CD4-positive, alpha-beta T cell treated with Interleukin-6 for 4 hours (primary cell): ENCODE results near the gene PTPRT.
"Not testable (repeated sequence)": the region's sequence is repeated elsewhere in the genome, so short reads cannot be mapped to it uniquely, and the experiment has no call there.

Source experiments
- DNase-seq: peaks from one replicate; pipeline ENCODE4 v3.0.0-alpha.2; 2020; ENCODE audit warnings: mixed read lengths

The PTPRT gene

GRCh38 chr20:42901689-42902440 is 287.8 kb downstream of the PTPRT start:
- no peak for DNase-seq

- not testable (repeated sequence) for DNase-seq
Measured at GRCh38 chr20:42900764-42901163, 288.9 kb downstream of the PTPRT start.

DNA sequence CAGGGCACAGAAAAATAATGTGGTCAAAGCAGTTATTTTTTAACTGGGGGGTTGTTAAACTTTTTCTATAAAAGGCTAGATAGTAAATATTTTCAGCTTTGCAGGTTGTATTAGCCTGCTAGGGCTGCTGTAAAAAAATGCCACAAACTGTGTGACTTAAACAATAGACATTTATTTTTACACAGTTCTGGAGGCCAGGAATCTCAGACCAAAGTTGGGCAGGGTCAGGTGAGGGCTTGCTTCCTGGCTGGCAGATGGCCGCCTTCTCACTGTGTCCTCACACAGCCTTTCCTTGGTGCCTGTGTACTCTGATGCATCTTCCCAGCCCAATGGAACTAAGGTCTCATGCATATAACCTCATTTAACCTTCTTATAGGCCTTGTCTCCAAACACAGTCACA is 294.7 kb downstream of the PTPRT start:
- no peak for DNase-seq

DNA sequence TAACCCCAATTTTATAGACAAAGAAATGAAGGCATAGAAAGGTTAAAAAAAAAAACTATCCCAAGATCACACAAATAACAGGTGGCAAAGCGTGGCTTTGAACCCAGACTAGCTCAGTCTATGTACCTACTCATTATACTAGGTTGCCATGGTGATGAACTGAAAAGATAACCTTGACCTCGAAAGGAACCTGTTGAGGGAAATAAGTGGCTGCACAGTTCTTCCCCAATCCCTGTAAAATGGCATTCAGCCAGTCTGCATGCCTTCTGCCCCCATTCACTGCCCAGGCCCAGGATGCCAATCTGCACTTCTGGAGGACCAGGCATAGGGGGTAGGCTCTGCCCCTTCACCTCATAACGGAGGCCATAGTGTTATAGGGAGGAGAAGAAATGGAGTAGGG is 295.2 kb downstream of the PTPRT start:
- DNase-seq = no peak

- no peak for DNase-seq
Measured at GRCh38 chr20:42889517-42889916, 300.2 kb downstream of the PTPRT start.

- DNase-seq = no peak
Measured at GRCh38 chr20:42887281-42887680, 302.4 kb downstream of the PTPRT start.

GRCh38 chr20:42886801-42887200 is 302.9 kb downstream of the PTPRT start:
- no peak for DNase-seq

GRCh38 chr20:42886046-42886445 is 303.7 kb downstream of the PTPRT start:
- no peak for DNase-seq

GRCh38 chr20:42875581-42875980 is 314.1 kb downstream of the PTPRT start:
- no peak for DNase-seq

GRCh38 chr20:42873259-42873658 is 316.4 kb downstream of the PTPRT start:
- DNase-seq = no peak

DNA sequence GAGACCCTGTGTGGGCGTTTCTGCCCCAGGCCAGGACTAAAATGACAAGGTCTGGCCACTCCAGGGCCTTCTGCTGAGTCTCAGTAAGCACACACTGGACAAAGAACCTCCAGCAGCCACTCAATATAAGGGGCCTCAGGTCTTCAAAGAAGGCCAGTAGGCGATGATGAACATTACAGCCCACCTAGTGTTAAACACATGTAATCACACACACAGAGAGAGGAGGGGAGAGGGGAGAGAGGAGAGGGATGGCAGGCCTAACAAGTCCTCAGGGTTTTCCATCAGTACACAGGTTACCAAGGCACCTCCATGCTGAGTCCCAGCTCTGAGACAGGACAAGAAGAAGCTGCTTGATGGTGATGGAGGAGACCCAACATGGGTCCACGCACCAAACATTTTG is 325.6 kb downstream of the PTPRT start:
- DNase-seq = no peak

GRCh38 chr20:42862446-42862845 is 327.3 kb downstream of the PTPRT start:
- no peak for DNase-seq

DNA sequence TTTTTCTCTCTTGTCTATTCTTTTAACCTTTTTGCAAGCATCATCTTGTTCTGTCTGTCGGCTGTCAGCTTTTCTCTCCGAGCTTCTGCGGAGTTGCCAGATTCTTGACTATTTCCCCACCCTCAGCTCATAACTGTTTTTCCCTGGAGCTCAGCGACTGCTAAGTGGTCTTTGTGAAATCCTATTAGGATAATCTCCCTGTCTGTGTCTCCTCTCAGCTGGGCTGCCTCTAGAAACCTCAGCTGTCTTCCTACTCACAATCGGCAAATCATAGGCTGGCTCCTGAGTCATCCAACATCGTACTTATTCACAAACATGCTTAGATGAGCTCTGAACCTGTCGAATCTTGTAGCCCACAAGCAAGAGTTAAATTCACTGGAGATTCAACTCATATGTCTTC is 332.3 kb downstream of the PTPRT start:
- DNase-seq = no peak

DNA sequence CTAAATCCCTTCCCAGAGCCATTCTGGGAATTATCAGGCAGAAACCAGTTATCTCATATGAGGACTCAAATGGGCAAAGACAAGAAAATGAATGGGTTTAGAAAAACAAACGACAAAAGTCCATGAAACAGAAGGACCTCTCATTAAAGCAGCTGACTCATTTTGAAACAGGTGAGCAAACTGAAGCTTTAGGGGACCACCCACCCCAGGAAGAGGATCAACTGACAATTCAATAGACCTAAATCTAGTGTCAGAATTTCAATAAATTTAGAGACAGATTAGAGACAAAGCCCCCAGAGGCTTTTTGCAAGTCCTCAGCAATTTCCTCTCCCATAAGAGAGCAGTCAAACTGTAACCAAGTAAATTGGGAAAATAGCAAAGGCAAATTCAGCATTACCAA is 333.8 kb downstream of the PTPRT start:
- DNase-seq = no peak

GRCh38 chr20:42852691-42853090 is 337.0 kb downstream of the PTPRT start:
- no peak for DNase-seq

DNA sequence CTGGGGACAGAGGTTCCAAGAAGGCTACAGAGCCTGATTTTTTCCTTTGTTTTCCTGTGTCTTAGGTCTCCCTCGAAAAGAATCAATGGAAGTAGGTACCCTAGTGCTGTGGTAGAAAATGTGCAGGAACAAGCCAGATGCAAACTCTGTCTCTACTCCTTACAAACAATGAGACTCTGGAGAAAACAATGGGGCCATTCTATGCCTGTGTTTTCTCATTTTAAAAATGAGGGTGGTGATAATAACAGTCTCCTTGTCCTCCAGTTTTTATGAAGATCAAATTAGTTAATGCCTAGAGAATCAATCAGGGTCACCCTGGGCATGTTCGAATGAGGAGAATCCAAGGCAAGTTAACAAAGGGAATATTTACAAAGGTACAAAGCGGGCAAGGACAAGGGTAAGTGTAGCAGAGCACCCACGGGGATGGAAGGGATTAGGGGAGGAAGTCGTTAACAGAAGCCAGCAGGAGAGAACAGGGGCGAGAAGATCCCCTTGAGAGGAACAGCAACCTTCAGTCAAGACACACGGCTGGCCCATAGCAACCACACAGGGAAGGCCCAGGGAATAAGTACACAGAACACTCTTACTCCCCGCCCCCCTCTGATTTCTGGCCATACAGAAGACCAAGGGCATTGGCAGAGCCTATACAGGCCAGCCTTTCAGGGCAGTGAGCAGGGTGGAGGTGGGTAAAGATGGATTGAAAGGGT is 342.8 kb downstream of the PTPRT start:
- DNase-seq = no peak

- DNase-seq = no peak
Measured at GRCh38 chr20:42844751-42845150, 345.0 kb downstream of the PTPRT start.

DNA sequence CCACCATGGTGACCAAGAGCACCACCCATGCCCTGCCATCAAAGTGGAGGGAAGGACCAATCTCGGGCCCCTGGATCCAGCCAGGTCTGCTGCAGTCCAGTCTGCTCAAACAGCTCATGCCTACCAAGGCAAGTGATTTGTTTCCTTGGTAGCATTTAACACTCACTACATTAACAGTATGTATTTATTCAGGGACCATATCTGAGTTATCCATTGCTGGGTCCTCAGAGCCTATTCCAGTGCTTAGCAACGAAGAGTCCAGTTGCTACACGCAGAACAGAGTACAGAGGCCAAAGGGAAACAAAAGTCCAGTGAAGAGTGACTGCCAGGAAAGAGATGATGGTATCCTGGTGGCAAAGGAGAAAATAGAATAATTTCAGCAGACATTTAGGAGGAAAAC is 352.2 kb downstream of the PTPRT start:
- no peak for DNase-seq

GRCh38 chr20:42836339-42836738 is 353.4 kb downstream of the PTPRT start:
- no peak for DNase-seq

DNA sequence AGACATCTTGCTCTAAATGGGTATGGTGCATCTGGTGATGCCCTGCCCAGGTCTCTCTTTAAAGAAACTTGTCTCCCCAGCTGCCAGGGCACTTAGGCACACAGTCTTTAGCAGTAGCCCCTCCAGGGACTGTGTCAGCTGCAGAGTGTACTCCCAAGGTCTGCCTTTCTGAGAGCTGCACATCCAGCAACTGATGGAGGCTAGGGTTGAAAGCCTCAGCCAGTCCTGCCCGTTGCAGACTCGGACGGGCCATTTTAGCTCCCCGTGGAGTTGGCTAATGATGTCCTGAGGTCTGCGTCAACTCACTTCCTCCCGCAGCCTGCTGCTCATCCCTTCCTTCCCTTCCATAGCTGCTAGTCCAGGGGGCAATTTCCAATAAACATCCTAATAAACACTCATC is 381.8 kb downstream of the PTPRT start:
- no peak for DNase-seq

GRCh38 chr20:42795111-42795695 is 394.5 kb downstream of the PTPRT start:
- no peak for DNase-seq

GRCh38 chr20:42792052-42792451 is 397.7 kb downstream of the PTPRT start:
- DNase-seq = no peak

DNA sequence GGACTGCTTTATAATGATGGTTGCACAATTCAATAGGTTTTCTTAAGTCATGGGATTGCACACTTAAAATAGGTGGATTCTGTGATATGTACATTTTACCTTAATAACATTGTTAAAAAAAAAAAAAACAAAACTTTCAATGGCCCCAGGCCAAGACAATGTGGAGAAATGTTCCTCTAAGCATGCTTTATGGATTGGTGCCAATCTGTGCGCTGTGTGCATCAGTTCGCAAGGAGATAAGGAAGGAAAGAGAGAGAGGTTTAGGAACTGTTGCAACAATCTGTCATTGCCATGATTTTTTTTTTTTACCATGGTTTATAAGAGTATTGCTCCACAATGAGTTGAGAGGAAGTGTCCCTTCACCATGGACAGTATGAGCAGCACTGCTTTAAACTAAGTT is 399.6 kb downstream of the PTPRT start:
- DNase-seq = no peak

GRCh38 chr20:42788707-42789106 is 401.0 kb downstream of the PTPRT start:
- DNase-seq = no peak
